T47D (cell line): ENCODE data around the gene SIRPG.

Source experiments
- DNase-seq, 2 experiments: peaks; one replicate each; pipeline versions ENCODE4 v3.0.0 to v3.0.0-alpha.2; 2011 to 2012; ENCODE audit warnings: low read depth in 1 of 2, low spot score in 1 of 2
- JUND ChIP-seq: IDR thresholded peaks from 2 replicates; pipeline ENCODE4 v1.6.1; 2012; ENCODE audit warnings: low read depth
- in situ Hi-C: cut with HindIII; loops from 2 replicates; pipeline ENCODE4 v1.10.0; 2016; ENCODE audit warnings: low sequenced_read_pairs, low pct_unique_long_range_greater_than_20kb

Gene SIRPG

DNA sequence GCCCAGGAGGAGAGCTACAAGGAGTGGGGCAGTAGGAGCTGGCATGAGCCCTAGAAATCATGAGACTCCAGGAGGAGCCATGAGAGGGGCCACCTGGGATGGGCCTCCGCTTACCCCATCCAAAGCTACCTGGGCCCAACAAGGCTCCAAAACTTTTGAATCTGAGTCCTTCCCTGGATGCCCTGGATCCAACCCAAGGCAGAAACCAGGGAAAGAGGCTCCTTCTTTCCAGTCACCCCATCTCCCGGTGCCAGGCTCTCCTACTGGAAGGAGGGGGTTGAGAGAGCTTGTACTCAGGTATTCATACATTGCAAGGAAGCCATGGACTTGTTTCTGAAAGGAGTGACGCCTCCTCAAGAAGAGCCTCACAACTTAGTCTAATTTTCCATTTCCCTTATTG, 7.8 kb upstream of the SIRPG start:
- in situ Hi-C loops: no loop called here
- TF ChIP-seq JUND: no peak
- DNase-seq: no peak

DNA sequence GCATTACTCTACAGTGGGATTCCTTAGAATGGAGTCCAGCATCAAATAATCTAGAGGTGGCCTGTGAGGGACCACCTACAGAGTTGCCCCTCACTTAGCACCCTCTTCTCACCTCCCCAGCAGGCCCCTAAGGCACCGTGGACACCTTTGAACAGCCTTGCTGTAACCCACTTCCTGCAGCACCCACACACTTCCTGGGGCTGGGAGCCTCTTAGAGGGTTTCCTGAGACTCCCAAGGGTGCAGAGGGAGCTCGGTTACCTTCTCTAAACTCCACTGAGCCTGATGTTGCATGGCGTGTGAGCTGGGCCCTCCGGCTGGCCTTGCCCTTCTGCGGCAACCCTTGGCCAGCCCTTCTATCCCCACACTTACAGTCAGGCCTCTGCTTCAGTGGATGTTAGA, 7.3 kb upstream of the SIRPG start:
- DNase-seq: no peak
- TF ChIP-seq JUND: no peak
- in situ Hi-C loops: no loop called here

DNA sequence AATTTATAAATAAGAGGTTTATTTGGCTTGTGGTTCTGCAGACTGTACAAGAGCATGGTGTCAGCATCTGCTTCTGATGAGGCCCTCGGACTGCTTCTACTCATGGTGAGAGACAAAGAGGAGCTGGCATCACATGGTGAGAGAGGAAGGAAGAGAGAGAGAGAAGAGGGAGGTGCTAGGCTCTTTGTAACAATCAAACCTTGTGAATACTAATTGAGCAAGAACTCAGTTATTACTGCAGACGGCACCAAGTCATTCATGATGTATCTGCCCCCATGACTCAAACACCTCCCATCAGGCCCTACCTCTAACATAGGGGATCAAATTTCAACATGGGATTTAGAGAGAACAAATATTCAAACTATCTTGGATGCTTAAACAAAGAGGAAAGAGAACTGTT, 6.3 kb upstream of the SIRPG start:
- in situ Hi-C loops: no loop called here
- TF ChIP-seq JUND: no peak
- DNase-seq: no peak

DNA sequence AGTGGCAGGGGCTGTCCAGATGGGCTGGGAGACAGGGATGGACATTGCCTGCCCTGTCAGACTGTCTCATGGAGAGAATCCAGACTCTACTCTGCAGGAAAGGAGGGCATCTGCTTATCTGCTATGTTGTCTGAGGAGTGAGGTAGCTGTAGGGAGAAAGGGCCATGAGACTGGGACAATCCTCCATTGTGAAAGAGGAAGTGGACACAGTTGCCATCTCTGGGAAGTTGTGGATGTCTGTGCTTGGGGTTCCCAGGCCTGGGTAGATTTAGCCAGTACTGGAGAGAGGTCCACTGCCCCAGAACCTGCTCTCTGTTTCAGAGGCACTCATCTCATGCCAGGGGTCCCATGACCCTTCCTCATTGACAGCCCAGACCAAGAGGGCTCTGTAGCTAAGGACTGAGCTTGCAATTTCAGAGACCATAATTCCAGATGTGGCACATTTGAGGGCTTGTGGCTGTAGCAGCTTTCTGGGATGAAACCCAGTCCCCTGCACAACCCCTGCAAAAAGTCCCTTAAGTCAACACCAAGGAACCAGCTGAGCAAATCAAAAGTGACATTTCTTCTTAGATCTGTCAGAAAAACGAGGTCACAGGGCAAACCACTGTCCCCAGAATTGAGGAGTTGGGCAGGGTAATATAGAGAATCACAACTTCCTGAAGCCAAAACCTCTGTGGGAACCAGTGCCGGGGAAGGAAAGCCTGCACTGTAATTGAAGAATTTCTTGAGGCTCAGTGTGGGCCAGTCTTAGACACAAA, 4.1 kb upstream of the SIRPG start:
- in situ Hi-C loops: no loop called here
- no peak for DNase-seq
- TF ChIP-seq JUND: no peak

DNA sequence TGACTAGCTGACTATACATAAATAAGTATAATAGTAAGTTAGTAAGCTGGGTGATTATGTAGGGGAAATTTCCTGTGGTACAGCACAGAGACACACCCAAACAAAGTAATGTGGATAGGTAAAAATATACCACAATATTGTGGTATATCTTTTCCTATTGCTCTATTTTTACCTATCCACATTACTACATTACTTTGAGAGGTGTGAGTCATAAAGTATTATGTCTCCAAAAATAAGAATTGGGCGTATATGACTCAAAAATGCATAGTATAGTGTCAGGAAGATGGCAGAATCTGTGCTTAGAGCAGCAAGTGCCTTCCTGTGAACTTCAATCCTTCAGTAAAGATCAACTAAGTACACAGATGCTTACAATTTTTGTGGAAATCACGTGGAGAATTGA, 2.7 kb upstream of the SIRPG start:
- in situ Hi-C loops: no loop called here
- DNase-seq: no peak
- no peak for TF ChIP-seq JUND

DNA sequence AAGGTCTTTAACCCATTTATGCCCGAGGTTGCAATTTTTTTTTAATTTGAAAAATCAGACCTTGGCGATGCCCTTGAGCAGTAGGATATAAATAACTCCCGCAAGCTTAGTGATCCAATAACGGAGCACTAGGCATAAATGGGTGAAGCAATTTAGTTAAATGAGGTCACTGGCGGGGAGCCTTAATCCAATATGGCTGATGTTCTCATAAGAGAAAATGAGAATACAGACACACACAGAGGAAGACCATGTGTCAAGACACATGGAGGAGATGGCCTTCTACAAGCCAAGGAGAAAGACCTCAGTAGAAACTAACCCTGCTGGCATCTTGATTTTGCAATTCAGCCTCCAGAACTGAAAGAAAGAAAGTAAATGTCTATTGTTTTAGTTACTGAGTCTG, 735 bp downstream of the SIRPG start:
- no peak for TF ChIP-seq JUND
- in situ Hi-C loops: no loop called here
- DNase-seq: no peak

DNA sequence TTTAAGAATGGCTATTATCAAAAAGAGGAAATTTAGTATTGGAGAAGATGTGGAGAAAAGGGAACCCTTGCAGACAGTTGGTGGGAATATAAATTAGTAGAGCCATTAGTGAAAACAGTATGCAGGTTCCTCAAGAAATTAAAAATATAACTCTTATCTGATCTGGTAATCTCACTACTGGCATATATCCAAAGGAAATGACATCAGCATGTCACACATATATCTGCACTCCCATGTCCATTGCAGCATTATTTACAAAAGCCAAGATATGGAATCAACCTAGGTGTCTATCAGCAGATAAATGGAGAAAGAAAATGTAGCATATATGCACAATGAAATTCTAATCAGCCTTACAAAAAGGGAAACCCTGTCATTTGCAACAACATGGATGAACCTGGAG, 2.6 kb downstream of the SIRPG start:
- in situ Hi-C loops: no loop called here
- TF ChIP-seq JUND: no peak
- no peak for DNase-seq

DNA sequence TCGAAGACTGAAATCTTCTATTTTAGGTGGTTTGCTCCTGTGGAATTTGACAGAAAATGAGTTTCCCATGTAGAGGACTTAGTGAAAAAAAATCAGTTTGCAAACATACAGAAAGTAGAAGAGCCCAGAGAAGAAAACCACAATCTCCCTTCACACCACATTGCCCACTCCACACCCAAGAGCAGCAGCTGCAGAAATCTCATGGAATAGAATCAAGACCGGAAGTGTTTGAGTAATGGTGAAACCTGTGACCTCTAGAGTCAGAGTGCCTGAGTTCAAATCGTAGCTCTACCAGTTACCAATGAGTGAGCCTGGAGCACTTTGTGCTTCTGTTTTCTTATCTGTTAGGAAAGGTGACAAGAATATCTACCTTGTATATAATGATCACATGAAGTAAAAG, 4.6 kb downstream of the SIRPG start:
- no peak for DNase-seq
- in situ Hi-C loops: no loop called here
- TF ChIP-seq JUND: no peak

DNA sequence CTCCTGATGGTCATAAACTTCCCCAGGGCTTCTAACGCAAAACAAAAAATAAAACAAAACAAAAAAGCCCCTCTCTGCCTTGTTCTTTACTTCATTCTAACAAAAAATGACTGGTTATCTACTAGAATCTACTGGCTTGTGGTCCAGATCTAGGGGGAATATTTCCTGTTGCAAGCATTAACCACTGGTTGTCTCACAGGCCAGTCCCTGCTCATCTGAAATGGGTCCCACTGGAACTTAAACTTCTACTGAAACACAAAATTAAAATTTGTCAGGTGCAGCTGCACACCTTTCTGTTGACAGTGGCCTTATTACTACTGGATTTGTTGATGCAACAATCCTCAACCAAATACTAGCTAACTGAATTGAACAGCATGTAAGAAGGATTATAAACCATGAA, 5.5 kb downstream of the SIRPG start:
- no peak for DNase-seq
- in situ Hi-C loops: no loop called here
- no peak for TF ChIP-seq JUND

DNA sequence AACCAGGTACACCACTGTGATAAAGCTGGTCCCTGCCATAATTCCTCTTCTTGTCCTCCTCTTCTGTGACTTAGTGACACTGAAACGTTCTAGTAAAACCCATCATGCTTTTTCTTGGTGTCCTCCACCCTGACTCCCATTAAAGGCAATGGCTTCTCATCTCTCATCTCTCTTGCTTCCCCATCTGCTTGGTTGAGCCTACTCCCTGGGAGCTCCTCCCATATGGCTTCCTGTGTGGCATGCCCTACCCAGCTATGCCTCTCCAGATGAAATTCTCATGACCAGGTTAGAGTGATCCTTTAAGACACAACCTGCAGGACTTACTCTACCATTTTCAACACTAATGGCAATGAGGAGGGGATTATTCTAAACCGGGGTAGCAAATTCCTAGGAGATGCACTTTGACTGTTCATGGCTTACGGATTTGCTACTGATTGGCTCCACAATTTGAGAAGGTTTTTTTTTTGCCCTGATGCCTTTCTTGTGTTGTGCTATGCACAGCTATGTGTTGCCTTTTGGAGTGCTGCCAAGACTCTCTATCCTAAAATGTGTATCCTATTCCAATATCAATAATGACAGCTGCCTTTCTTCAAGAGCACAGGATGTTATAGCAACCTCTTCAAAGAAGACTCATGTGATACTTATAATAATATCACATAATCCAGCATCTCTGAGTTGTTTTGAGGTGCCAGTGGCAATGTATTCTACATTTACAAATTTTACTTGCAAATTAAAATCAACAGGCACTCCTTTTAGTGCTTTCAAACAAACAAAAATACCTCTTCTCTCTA, 6.1 kb downstream of the SIRPG start:
- no peak for TF ChIP-seq JUND
- DNase-seq: no peak
- in situ Hi-C loops: no loop called here

DNA sequence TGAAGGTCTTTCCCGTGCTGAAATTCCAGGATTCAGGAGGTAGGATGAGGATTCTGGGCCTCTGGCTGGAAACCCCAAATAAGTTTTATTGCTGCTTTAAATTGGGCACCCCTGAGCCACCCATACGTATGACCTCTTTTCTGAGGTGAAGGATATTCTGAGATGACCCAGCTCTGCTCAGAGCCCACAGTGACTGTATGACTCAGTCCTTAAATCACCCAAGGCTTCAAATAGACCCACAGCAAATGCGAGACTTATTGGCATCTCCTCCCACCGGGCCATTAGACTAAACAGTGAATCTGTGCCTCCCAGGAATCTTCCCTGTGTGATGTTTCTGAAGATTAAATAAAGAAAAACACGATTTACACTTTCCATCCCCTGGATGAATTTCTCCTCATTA, 9.5 kb downstream of the SIRPG start:
- in situ Hi-C loops: no loop called here
- no peak for TF ChIP-seq JUND

DNA sequence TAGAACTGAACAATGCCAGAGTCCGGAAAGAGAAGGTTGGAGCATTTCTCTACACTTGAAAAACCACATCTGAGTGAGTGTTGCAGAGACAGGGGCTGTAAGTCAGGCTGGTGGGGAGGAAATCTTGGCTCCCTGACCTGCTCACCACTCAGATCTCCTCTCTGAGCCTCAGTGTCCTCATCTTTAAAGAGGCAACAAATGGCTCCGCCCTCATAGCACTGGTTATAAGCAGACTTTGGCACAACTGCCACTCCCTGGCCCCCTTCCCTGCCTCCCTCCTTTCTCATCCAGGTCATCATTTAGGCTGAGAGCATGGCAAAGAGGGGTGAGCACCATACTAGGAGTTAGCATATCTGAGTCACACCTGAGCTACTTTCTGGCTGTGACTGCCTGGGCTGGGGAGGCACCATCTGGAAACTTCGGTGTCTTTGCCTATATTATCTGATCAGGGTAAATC, 10.6 kb downstream of the SIRPG start:
- in situ Hi-C loops: no loop called here
- no peak for TF ChIP-seq JUND
- no peak for DNase-seq

More for the DNA sequence above, 9.5 kb downstream of the SIRPG start:
- no peak for DNase-seq
